ENCODE results near the gene GLRX5. TPM values are rescaled to one million over a fixed set of nuclear protein-coding genes. Genes with fewer than 3 reads are reported as not detected.

The GLRX5 gene
- total and polyA plus RNA-seq, 2 experiments from 2014 or later = 91.4 to 130 TPM

DNA sequence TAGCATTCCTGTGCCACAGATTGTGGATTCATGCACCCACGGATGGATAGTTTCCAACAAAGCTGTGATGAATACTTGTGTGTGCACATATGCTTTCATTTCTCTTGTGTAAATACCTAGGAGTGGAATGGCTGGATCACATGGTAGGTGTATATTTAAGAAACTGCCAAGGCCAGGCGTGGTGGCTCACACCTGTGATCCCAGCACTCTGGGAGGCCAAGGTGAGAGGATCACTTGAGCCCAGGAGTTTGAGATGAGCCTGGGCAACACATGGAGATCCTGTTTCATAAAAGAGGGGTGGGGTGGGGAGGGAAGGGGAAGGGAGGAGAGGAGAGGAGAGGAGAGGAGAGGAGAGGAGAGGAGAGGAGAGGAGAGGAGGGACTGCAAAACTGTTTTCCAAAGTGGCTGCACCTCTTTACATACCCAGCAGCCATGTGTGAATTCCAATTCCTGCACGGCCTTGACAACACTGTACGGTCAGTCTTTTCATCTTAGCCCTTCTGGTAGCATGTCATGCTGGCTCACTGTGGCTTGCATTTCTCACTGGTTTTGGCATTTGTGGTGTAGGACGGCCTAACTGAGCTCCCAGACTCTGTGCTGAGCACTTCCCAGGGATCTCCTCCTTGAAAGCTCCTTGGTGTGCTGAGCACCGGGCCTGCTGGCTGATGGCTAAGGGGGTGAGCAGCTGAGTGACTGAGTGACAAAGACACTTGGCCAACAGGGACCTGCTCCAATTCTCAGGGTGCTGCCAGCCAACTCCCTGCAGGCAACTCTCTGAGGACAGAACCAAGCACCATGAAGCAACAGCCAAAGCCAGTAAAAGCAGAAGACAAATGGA, 46.3 kb upstream of the GLRX5 start:
- Mint-ChIP-seq H3K36me3 (ENCODE audit: low read depth) (no peaks in the 10 kb centered on the region), H3K27me3 (ENCODE audit: insufficient read depth, low read depth, poor library complexity) (peaks cover 3% of the 10 kb centered on the region), H3K9me3 (no peaks in the 10 kb centered on the region), H3K4me3 (no peak overlapping the region), H3K4me1 (peaks cover 14% of the 10 kb centered on the region; the same call in 2 of the 3 replicates), H3K27ac (no peak overlapping the region)
- no peaks in the 10 kb centered on the region for H3K9me2 ChIP-seq (ENCODE audit: insufficient read depth)
- no peak overlapping the region for H3K4me3 ChIP-seq
- no peak overlapping the region for H3K27ac ChIP-seq (ENCODE audit: low read depth)
- H4K20me1 ChIP-seq (replicated peaks; ENCODE audit: insufficient read depth) = no peaks in the 10 kb centered on the region
- no peaks in the 10 kb centered on the region for H3K79me2 ChIP-seq (replicated peaks; ENCODE audit: insufficient read depth)
- no peak overlapping the region for H2AFZ ChIP-seq
- ATAC-seq = no peak
- H3K4me2 ChIP-seq = no peak overlapping the region
- DNase-seq (ENCODE audit: low spot score) = no peak
- H3K27me3 ChIP-seq (ENCODE audit: insufficient read depth) = no peaks in the 10 kb centered on the region
- H3F3A ChIP-seq (replicated peaks; ENCODE audit: low read depth) = no peaks in the 10 kb centered on the region
- H3K36me3 ChIP-seq (ENCODE audit: insufficient read depth) = no peaks in the 10 kb centered on the region
- H3K4me1 ChIP-seq (ENCODE audit: insufficient read depth) = no peaks in the 10 kb centered on the region; the same call in 1 of the 2 replicates
- TF ChIP-seq ZNF462 (CRISPR knock-in tag; IDR thresholded peaks at IDR 0.05) (no peak), EZH2 (IDR thresholded peaks at IDR 0.05; ENCODE audit: low read depth, unreplicated experiment) (no peak), EZH2phosphoT487 (IDR thresholded peaks at IDR 0.05; ENCODE audit: unreplicated experiment) (no peak), REST (IDR thresholded peaks at IDR 0.05; ENCODE audit: unreplicated experiment) (no peak), STAT1 (IDR thresholded peaks at IDR 0.05; ENCODE audit: unreplicated experiment) (no peak), ZNF114 (CRISPR knock-in tag; IDR thresholded peaks at IDR 0.05) (no peak), NANOG (IDR thresholded peaks at IDR 0.05; ENCODE audit: borderline replicate concordance) (no peak), CREB1 (CRISPR knock-in tag; IDR thresholded peaks at IDR 0.05; ENCODE audit: low read depth) (no peak), POLR2AphosphoS5 (IDR thresholded peaks at IDR 0.05; ENCODE audit: low read depth) (no peak), JUNB (IDR thresholded peaks at IDR 0.05; ENCODE audit: unreplicated experiment) (no peak), ZNF331 (CRISPR knock-in tag; IDR thresholded peaks at IDR 0.05; ENCODE audit: low read depth) (no peak)
